NCI-H82 treated with DMSO at 0.1 percent for 48 hours (cell line): Measurements from ENCODE around the gene PRDM2.

Source experiments
- DNase-seq: peaks from one replicate; lab custom pipeline; 2025; ENCODE audit not compliant: unreplicated experiment; lab: John Stamatoyannopoulos, UW

PRDM2 gene

GRCh38 chr1:13786541-13786940 lies 86.6 kb downstream of the PRDM2 start:
- DNase-seq: no peak

GRCh38 chr1:13788795-13789194 lies 88.8 kb downstream of the PRDM2 start:
- DNase-seq: no peak

GRCh38 chr1:13790290-13791030 lies 90.5 kb downstream of the PRDM2 start:
- peak; percentile 26 for DNase-seq

GRCh38 chr1:13792419-13792818 lies 92.4 kb downstream of the PRDM2 start:
- no peak for DNase-seq

GRCh38 chr1:13793088-13793730 lies 93.2 kb downstream of the PRDM2 start:
- no peak for DNase-seq

GRCh38 chr1:13794231-13795187 lies 94.5 kb downstream of the PRDM2 start:
- DNase-seq: no peak

GRCh38 chr1:13797397-13797796 lies 97.4 kb downstream of the PRDM2 start:
- no peak for DNase-seq

GRCh38 chr1:13798120-13798519 lies 98.1 kb downstream of the PRDM2 start:
- DNase-seq: no peak

- no peak for DNase-seq
Observed at GRCh38 chr1:13799502-13800283, 99.7 kb downstream of the PRDM2 start.

GRCh38 chr1:13801232-13801631 lies 101.2 kb downstream of the PRDM2 start:
- no peak for DNase-seq

- no peak for DNase-seq
Observed at GRCh38 chr1:13801655-13802486, 101.9 kb downstream of the PRDM2 start.

- no peak for DNase-seq
Observed at GRCh38 chr1:13802782-13803545, 103.0 kb downstream of the PRDM2 start.

GRCh38 chr1:13803546-13804239 lies 103.7 kb downstream of the PRDM2 start:
- no peak for DNase-seq

GRCh38 chr1:13804240-13804633 lies 104.2 kb downstream of the PRDM2 start:
- DNase-seq: no peak

GRCh38 chr1:13805431-13805830 lies 105.4 kb downstream of the PRDM2 start:
- no peak for DNase-seq

GRCh38 chr1:13806108-13806507 lies 106.1 kb downstream of the PRDM2 start:
- DNase-seq: no peak

GRCh38 chr1:13807209-13807608 lies 107.2 kb downstream of the PRDM2 start:
- peak; percentile 17 for DNase-seq

GRCh38 chr1:13808729-13809131 lies 108.7 kb downstream of the PRDM2 start:
- no peak for DNase-seq
